HG02678 (cell line): Measurements from ENCODE around the gene EMX2.

ENCODE experiments used
- ATAC-seq: cut with Tn5 transposase; IDR thresholded peaks from one replicate; pipeline ENCODE4 v1.9.1; 2021; ENCODE audit warnings: mild to moderate bottlenecking, moderate library complexity; ENCODE audit not compliant: unreplicated experiment

The EMX2 gene

DNA sequence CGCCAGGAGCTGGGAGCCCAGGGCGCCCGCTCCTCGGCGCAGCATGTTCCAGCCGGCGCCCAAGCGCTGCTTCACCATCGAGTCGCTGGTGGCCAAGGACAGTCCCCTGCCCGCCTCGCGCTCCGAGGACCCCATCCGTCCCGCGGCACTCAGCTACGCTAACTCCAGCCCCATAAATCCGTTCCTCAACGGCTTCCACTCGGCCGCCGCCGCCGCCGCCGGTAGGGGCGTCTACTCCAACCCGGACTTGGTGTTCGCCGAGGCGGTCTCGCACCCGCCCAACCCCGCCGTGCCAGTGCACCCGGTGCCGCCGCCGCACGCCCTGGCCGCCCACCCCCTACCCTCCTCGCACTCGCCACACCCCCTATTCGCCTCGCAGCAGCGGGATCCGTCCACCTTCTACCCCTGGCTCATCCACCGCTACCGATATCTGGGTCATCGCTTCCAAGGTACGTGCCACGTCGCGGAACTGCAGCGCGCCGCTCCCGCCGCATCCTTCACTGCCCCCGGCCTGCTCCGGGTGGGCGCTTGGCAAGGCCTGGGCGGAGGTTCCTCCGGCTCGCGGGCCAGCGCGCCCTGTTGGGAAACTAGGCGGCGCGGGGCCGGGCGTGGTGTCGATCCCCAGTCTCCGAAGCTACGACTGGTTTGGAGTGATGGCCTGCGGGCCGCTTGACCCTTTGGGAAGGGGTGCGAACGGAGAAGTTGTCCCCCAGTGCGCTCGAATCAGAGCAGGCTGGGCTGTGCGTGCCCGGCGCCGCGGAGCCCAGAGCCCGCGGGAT lies 868 bp downstream of the EMX2 start:
- ATAC-seq: no peak

- ATAC-seq: no peak
Observed at GRCh38 chr10:117544004-117544701, 1.6 kb downstream of the EMX2 start.

- no peak for ATAC-seq
Observed at GRCh38 chr10:117544711-117545140, 2.2 kb downstream of the EMX2 start.

GRCh38 chr10:117545141-117546019 lies 2.8 kb downstream of the EMX2 start:
- ATAC-seq: no peak

- ATAC-seq: no peak
Observed at GRCh38 chr10:117546020-117546580, 3.6 kb downstream of the EMX2 start.

- ATAC-seq: no peak
Observed at GRCh38 chr10:117546581-117547015, 4.1 kb downstream of the EMX2 start.

DNA sequence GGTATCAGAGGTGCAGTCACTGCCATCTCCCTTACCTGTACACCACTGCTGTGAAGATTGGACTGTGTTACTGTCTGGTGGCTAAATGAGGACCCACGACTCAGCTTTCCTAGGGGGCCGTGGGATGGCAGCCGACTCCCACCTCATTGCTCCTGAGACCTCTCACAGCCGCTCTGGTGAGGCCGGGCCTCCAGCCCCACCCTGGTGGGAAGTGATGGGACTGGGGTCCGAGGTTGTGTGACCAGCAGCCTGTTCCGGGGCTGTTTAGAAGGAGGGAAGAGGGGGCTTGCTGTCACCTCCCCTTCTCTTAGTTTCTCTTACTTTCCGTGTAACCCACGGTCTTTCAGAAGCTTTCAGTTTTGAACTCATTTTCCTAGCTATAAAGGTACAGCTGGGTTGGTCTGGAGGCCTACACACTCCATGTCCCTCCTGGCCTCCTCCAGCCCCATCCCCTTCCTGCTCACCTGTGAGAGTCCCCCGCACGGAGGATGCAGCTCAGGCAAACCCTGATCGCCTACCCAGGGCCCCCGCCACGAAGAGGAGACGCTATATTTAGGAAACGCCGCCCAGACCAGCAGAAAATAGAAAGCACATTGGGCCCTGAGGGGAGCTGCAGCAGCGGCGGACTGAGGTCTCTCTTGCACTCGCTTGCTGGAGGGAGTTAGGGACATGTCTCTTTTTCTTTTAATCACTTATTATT lies 4.6 kb downstream of the EMX2 start:
- no peak for ATAC-seq

- no peak for ATAC-seq
Observed at GRCh38 chr10:117547716-117548668, 5.4 kb downstream of the EMX2 start.

DNA sequence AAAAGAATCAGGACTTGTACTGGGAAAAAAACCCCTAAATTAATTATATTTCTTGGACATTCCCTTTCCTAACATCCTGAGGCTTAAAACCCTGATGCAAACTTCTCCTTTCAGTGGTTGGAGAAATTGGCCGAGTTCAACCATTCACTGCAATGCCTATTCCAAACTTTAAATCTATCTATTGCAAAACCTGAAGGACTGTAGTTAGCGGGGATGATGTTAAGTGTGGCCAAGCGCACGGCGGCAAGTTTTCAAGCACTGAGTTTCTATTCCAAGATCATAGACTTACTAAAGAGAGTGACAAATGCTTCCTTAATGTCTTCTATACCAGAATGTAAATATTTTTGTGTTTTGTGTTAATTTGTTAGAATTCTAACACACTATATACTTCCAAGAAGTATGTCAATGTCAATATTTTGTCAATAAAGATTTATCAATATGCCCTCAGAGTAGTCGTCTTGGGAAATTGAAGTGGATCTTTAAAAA lies 6.6 kb downstream of the EMX2 start:
- no peak for ATAC-seq

DNA sequence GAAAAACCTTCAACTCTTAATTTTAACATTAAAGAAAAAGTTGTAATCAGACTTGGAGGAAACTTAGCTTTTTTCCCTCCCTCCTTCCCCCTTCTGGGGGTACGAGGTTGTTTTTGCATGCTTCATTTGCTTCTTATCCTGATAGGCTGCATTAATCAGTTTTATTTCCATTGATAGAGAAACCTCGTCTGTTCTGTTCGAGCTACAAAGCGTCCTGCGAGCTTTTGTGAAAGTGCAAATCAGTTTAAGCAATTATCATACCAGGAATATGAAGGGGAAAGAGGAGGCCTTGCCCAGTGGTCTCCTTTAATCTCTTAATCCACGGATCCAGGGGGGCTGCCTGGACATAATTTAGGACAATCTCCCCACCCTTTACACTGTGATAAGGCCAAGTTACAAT lies 7.5 kb downstream of the EMX2 start:
- ATAC-seq: no peak

GRCh38 chr10:117550599-117551329 lies 8.2 kb downstream of the EMX2 start:
- no peak for ATAC-seq

DNA sequence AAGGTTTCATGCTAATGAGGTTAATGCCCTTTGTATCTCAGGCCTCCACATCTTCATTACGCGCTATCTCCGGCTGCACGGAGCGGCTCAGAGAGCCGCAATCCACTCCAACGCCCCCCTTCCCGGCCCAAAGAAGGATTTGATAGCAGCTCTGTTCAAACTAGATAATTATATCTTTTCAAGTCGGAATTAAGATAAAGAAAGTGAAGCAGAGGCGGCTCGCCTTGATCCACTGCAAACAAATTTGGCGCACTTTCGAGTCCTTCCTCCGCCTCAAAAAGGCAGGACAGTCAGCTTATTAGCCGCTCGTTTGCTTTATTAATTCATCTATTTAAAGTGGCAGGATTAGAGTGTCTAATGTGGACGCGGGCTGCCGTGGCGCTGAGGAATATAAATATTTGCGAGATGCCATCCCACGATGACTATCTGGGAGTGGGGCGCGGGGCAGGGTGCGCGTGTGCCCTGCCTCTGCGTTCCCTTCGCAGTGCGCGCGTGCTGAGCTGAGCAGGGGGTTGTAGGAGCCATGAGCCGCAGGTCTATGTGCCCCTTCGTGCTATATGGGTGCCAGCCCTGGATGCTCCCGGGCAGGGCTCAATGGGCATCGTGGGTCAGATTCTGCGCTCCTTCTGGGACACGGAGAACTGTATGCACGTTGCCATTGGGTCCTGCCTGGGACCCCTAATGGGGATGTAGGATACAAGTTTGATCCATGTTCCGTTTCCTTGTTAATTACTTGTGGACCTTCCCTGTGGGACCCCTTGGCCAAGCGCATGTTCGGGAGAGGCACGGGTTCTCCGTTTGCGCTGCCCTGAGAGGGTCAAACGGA lies 9.0 kb downstream of the EMX2 start:
- ATAC-seq: no peak

GRCh38 chr10:117552156-117552631 lies 9.6 kb downstream of the EMX2 start:
- ATAC-seq: no peak

GRCh38 chr10:117552701-117553141 lies 10.2 kb downstream of the EMX2 start:
- no peak for ATAC-seq

- ATAC-seq: no peak
Observed at GRCh38 chr10:117553142-117553814, 10.7 kb downstream of the EMX2 start.

DNA sequence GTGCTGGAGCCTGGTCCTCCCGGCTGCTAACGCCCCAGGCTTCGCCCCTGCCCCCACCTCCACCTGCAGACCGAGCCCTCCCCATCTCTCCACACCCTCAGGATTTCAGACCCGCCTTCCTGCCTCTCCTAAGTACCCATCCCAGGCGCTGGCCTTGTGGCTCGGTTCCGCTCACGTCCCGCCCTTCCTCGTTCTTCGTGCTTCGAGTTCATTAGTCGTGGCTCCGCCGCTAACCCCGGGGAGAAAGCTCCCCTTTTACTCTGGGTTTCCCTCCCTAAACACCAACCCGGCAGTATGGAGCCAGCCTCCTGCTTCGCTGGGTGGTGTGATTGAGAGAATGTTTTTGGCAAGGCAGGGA lies 11.2 kb downstream of the EMX2 start:
- no peak for ATAC-seq

DNA sequence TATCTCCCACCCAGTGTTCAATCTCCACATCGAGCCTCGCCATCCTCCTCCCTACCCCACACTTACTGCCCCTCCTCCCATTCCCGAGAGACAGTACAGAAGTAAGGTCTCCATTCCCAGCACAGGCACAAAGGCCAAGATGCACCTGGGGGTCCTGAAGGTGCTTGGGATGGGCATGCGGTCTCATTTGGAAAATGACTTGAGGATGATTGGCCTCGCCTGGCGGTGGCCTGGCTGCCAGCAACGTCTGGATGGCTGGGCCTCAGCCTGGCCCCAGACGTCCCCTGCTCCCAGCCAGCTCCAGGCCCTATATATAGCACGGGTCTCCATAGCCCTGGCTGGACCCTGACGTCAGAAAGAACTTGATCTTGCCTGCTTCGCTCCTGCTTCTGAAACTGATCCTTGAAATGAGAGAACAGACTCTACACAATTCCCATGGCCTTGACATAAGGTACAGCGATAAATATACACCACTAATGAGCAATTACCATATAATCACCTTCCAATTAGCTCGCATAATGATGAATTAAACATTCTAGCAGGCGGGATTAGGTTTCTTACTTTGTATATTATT lies 11.8 kb downstream of the EMX2 start:
- ATAC-seq: no peak
